Endothelial cell of umbilical vein (primary cell): ENCODE measurements around the gene TRIM3. TPM values are rescaled to one million over a fixed set of nuclear protein-coding genes. Genes with fewer than 3 reads are reported as not detected.

Experiments
- BruUV-seq: library from RNA; stranded (reverse); fragments of 400-500 nt; replicated peaks from 2 replicates; lab custom pipeline; 2021; lab: Mats Ljungman, UMichigan
- CTCF ChIA-PET: fragments of 300-600, 350-600 bp; sonication (Branson Sonifier 250); formaldehyde crosslinking; loops from one replicate; lab custom pipeline; 2021; ENCODE audit warnings: antibody characterized with exemption, inconsistent platforms; lab: Charles Lee
- POLR2A ChIA-PET: fragments of 300-600, 350-600 bp; sonication (Branson Sonifier 250); formaldehyde crosslinking; loops from one replicate; lab custom pipeline; 2021; ENCODE audit warnings: antibody characterized with exemption, inconsistent platforms; lab: Charles Lee
- DNase-seq: peaks from one replicate; pipeline ENCODE4 v3.0.0-alpha.2; 2011; ENCODE audit warnings: low read depth, low spot score
- FAIRE-seq: peaks from 2 replicates; lab custom pipeline; 2011; peaks lifted over from hg19 to GRCh38; lab: Jason Lieb, UNC
- H2AFZ ChIP-seq: 2 replicates; pipeline ENCODE4 v1.6.0; 2012; ENCODE audit warnings: low read depth, low read length, control low read depth, inconsistent platforms
- H3K27ac ChIP-seq: 2 replicates; pipeline ENCODE4 v1.5.1; 2011; ENCODE audit warnings: low read depth, mild to moderate bottlenecking, control low read depth, low read length, moderate library complexity; ENCODE audit not compliant: insufficient read depth
- H3K27me3 ChIP-seq, 2 experiments: 2 replicates each; pipeline versions ENCODE4 v1.6.0 to v1.6.1; 2011; ENCODE audit warnings: low read length in 2 of 2, mixed read lengths in 1 of 2; ENCODE audit not compliant: control insufficient read depth in 2 of 2, insufficient read depth in 2 of 2
- H3K36me3 ChIP-seq, 2 experiments: 2 replicates in 1 of 2; 3 replicates in 1 of 2; pipeline ENCODE4 v1.5.1; 2011; ENCODE audit warnings: low read length in 2 of 2, mild to moderate bottlenecking in 1 of 2, moderate library complexity in 1 of 2; ENCODE audit not compliant: control insufficient read depth in 2 of 2, insufficient read depth in 2 of 2; ENCODE audit errors: extremely low read depth in 1 of 2
- H3K4me1 ChIP-seq: 3 replicates; pipeline ENCODE4 v1.5.1; 2011; ENCODE audit warnings: mild to moderate bottlenecking, low read length; ENCODE audit not compliant: control insufficient read depth, insufficient read depth; ENCODE audit errors: extremely low read depth
- H3K4me2 ChIP-seq: 2 replicates; pipeline ENCODE4 v1.6.1; 2011; ENCODE audit warnings: low read length, control low read depth, mixed read lengths; ENCODE audit not compliant: insufficient read depth
- H3K4me3 ChIP-seq, 3 experiments: fragments of 200-600 bp in 1 of 3; sonication (generic), shearing (Covaris generic) in 1 of 3; replicated peaks in 1 of 3; 2 replicates each; pipeline ENCODE4 v1.5.1; 2011 to 2016; ENCODE audit warnings: control low read depth in 3 of 3, low read length in 3 of 3, mild to moderate bottlenecking in 2 of 3, inconsistent platforms in 1 of 3, low read depth in 1 of 3, moderate library complexity in 1 of 3; ENCODE audit not compliant: insufficient read depth in 1 of 3
- H3K79me2 ChIP-seq: 2 replicates; pipeline ENCODE4 v1.6.0; 2012; ENCODE audit warnings: low read length, inconsistent platforms; ENCODE audit not compliant: control insufficient read depth, insufficient read depth
- H3K9ac ChIP-seq: replicated peaks from 2 replicates; pipeline ENCODE3; 2011; ENCODE audit warnings: low read length, control low read depth; ENCODE audit not compliant: insufficient read depth; ENCODE audit errors: extremely low read depth
- H3K9me1 ChIP-seq: replicated peaks from 3 replicates; pipeline ENCODE4 v1.6.0; 2011; ENCODE audit warnings: mild to moderate bottlenecking, low read length; ENCODE audit not compliant: control insufficient read depth, insufficient read depth; ENCODE audit errors: extremely low read depth
- H3K9me3 ChIP-seq: replicated peaks from 2 replicates; pipeline ENCODE4 v1.5.1; 2012; ENCODE audit warnings: low read length, inconsistent platforms; ENCODE audit not compliant: control insufficient read depth, insufficient read depth
- H4K20me1 ChIP-seq: replicated peaks from 2 replicates; pipeline ENCODE3; 2011; ENCODE audit warnings: mild to moderate bottlenecking, low read length; ENCODE audit not compliant: control insufficient read depth, insufficient read depth; ENCODE audit errors: extremely low read depth
- FOS ChIP-seq: IDR thresholded peaks from 2 replicates; pipeline ENCODE4 v1.6.1; 2011; ENCODE audit warnings: mild to moderate bottlenecking, low read length, moderate library complexity, borderline replicate concordance; ENCODE audit not compliant: insufficient read depth
- GATA2 ChIP-seq: IDR thresholded peaks from 2 replicates; pipeline ENCODE4 v1.7.0; 2011; ENCODE audit warnings: low read depth, mild to moderate bottlenecking, moderate library complexity, mixed read lengths, low read length; ENCODE audit not compliant: insufficient read length, insufficient read depth
- JUN ChIP-seq: IDR thresholded peaks from 2 replicates; pipeline ENCODE4 v1.6.1; 2011; ENCODE audit warnings: borderline replicate concordance, low read depth; ENCODE audit not compliant: insufficient read length, insufficient read depth
- POLR2AphosphoS5 ChIP-seq: IDR thresholded peaks from 2 replicates; pipeline ENCODE4 v1.6.1; 2012; ENCODE audit warnings: low read depth, mild to moderate bottlenecking, control low read depth, low read length, moderate library complexity; ENCODE audit not compliant: insufficient read depth
- dilution Hi-C: fragments of 300-500 bp; cut with MboI; formaldehyde crosslinking; loops from one replicate; pipeline ENCODE4 v1.15.0; 2019; ENCODE audit warnings: low sequenced_read_pairs; ENCODE audit not compliant: extremely low pct_ligation_motif_present
- intact Hi-C: fragments of 100-400 bp; cut with micrococcal nuclease; formaldehyde crosslinking; loops from one replicate; pipeline ENCODE4 v1.10.0; 2022
- polyA plus RNA-seq, 4 experiments: library from polyadenylated mRNA; depleted of rRNA in 3 of 4; stranded (reverse) in 3 of 4; unstranded in 1 of 4; fragments of >200 nt; gene quantifications; 2 replicates each; pipeline versions ENCODE4 v1.2.1 to v1.2.3, GENCODE V29; 2011 to 2012; ENCODE audit warnings: missing spikeins in 1 of 4
- total RNA-seq: library from RNA; stranded (reverse); gene quantifications from 2 replicates; pipeline ENCODE4 v1.2.3, GENCODE V29; 2021
- TF ChIP-seq, protein P1 (sequence below): IDR thresholded peaks from 2 replicates; pipeline ENCODE4 v1.6.1; 2011; ENCODE audit not compliant: insufficient read depth, insufficient read length

The TRIM3 gene
- total and polyA plus RNA-seq, 2 donors (not counting 3 experiments of a cell fraction or from before 2014, with no cell fraction given): 21.8 to 29.2 TPM

DNA sequence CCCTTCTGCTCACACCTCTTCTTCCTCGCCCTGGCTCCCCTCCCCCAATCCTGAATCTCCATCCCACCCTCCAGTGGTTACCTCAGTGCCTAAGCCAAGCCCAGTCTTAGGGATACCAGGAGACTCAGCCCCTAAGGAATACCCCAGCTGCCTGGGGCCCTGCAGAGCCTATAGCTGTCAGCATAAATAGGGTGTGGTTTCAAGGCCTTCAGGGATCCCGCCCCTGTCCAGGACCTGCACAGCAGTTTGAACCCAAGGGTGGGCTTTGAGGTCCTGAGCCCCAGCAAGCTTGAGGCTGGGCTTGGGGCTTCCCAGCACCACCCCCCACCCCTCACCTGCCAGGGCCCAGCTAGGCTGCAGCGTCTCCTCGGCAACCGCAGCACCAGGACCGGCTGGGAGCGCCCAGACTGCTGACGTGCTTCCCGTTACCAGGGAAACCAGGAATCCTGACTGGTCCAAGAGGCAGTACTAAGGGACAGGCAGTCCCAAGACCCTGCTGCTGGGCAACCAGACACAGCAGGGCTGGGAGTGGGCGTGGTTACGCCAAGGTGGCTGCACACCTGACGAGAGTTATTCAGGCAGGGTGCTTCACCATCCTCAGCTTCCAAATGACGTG is 68.6 kb downstream of the TRIM3 start:
- Histone ChIP-seq H3K9me1 (no peaks in the 10 kb centered on the region), H3K4me2 (no peak overlapping the region), H3K36me3 (peaks cover 2 to 8% of the 10 kb centered on the region in 2 experiments), H3K4me1 (no peaks in the 10 kb centered on the region), H3K4me3 (no peak overlapping the region), H3K27me3 (no peaks in the 10 kb centered on the region), H3K9ac (no peak overlapping the region), H3K27ac (no peak overlapping the region), H3K79me2 (no peaks in the 10 kb centered on the region), H2AFZ (no peak overlapping the region), H3K9me3 (no peaks in the 10 kb centered on the region), H4K20me1 (no peaks in the 10 kb centered on the region)
- FAIRE-seq (no peak), DNase-seq (no peak)
- no TSS peak for BruUV-seq
- CTCF ChIA-PET: interaction anchor here (1.0 kb wide), 1 partner anchor 39 kb away, joined by 4 read pairs; no protein-coding TSS in a partner anchor
- TF ChIP-seq, protein P1, sequence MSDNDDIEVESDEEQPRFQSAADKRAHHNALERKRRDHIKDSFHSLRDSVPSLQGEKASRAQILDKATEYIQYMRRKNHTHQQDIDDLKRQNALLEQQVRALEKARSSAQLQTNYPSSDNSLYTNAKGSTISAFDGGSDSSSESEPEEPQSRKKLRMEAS: no peak
- intact Hi-C loops (no loop called here), dilution Hi-C loops (no loop called here)
- POLR2A ChIA-PET: no interaction called here

DNA sequence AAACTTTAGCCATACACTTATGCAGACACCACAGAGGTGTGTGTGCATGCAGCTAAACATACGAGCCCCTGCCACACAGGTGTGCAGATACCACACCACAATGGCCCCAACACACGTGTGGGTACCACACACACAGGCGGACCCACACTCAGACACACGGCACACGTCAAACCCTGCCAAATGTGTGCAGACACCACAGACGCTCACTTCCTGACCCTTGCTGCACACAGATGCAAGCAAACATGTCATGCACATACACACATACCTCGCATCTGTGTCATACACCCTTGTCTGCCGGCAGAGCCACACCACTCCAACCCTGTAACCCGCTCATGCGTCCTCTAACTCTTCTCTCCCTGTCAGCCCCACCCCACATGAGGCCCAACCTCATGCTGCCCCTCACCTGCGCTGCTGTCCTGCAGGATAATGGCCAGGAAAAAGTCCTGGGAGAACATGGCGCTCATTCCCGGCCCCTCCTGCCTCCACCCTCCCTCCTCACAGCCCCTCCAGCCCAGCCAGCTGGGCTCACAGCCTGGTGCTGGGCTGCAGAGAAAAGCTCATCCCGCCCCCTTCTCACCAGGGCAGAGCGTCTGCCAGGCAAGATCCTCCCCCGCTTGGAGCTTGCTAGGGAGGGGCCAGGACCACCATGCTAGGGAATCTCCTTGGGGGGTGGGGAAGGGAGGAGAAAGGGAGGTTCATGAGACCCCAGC is 69.2 kb downstream of the TRIM3 start:
- Histone ChIP-seq H3K4me1 (no peaks in the 10 kb centered on the region), H3K79me2 (no peaks in the 10 kb centered on the region), H3K9ac (no peak overlapping the region), H3K27me3 (no peaks in the 10 kb centered on the region), H3K27ac (no peak overlapping the region), H3K4me2 (no peak overlapping the region), H3K4me3 (no peak overlapping the region), H4K20me1 (no peaks in the 10 kb centered on the region), H3K9me1 (no peaks in the 10 kb centered on the region), H2AFZ (no peak overlapping the region), H3K9me3 (no peaks in the 10 kb centered on the region), H3K36me3 (peaks cover 2 to 7% of the 10 kb centered on the region in 2 experiments)
- ChIA-PET POLR2A (no interaction called here), CTCF (interaction anchor here (2.4 kb wide), 1 partner anchor 39 kb away, joined by 9 read pairs; no protein-coding TSS in a partner anchor)
- intact Hi-C loops: no loop called here
- no peak for DNase-seq
- TF ChIP-seq POLR2AphosphoS5 (no peak), JUN (no peak), FOS (no peak), GATA2 (no peak)
- TF ChIP-seq, protein P1: no peak
- FAIRE-seq: no peak
- dilution Hi-C loops: no loop called here
- BruUV-seq: no TSS peak
